ENCODE data around the gene CDK13.

DNA sequence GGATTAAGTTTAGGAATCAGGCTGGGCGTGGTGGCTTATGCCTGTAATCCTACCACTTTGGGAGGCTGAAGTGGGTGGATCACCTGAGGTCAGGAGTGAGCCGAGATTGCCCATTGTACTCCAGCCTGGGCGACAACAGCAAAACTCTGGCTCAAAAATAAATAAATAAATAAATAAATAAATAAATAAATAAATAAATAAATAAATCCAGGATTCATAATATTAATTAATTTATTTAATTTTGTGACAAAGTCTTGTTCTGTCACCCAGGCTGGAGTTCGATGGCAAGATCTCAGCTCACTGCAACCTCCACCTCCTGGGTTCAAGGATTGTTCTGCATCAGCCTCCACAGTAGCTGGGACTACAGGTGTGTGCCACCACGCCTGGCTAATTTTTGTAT, 188.9 kb downstream of the CDK13 start:
- TF ChIP-seq TAF1 (IDR thresholded peaks at IDR 0.05; ENCODE audit: low read depth) (no peak), TEAD4 (IDR thresholded peaks at IDR 0.05) (no peak), YY1 (IDR thresholded peaks at IDR 0.05; ENCODE audit: low read depth) (no peak), CEBPB (IDR thresholded peaks at IDR 0.05) (no peak), EP300 (IDR thresholded peaks at IDR 0.05; ENCODE audit: borderline replicate concordance) (no peak), REST (IDR thresholded peaks at IDR 0.05; ENCODE audit: low read depth) (no peak), ZBTB7A (IDR thresholded peaks at IDR 0.05; ENCODE audit: low read depth) (no peak), FOXM1 (IDR thresholded peaks at IDR 0.05; ENCODE audit: borderline replicate concordance, low read depth) (no peak)

Measured in Ishikawa (cell line).